Astrocyte (in vitro differentiated cells and primary cell): Measurements from ENCODE around the gene CENPU. TPM values are rescaled to one million over a fixed set of nuclear protein-coding genes. Genes with fewer than 3 reads are reported as not detected.
"Not testable (repeated sequence)": the region's sequence is repeated elsewhere in the genome, so short reads cannot be mapped to it uniquely, and the experiment has no call there.

Experiments
- DNase-seq: peaks from one replicate; pipeline ENCODE4 v3.0.0-alpha.2; 2010; ENCODE audit warnings: low read depth
- FAIRE-seq: peaks from 2 replicates; lab custom pipeline; 2011; peaks lifted over from hg19 to GRCh38; lab: Jason Lieb, UNC
- H2AFZ ChIP-seq: 2 replicates; pipeline ENCODE4 v1.6.0; 2012; ENCODE audit warnings: low read depth, low read length, inconsistent platforms
- H3K27ac ChIP-seq: 2 replicates; pipeline ENCODE4 v1.5.1; 2011; ENCODE audit warnings: low read depth, low read length, inconsistent platforms
- H3K27me3 ChIP-seq: 2 replicates; pipeline ENCODE4 v1.6.0; 2011; ENCODE audit warnings: low read length, inconsistent platforms; ENCODE audit not compliant: insufficient read depth
- H3K36me3 ChIP-seq: 2 replicates; pipeline ENCODE4 v1.5.1; 2011; ENCODE audit warnings: low read length, inconsistent platforms; ENCODE audit not compliant: insufficient read depth
- H3K4me1 ChIP-seq: 2 replicates; pipeline ENCODE4 v1.5.1; 2011; ENCODE audit warnings: low read length, inconsistent platforms; ENCODE audit not compliant: insufficient read depth
- H3K4me2 ChIP-seq: 2 replicates; pipeline ENCODE4 v1.6.0; 2012; ENCODE audit warnings: low read length, inconsistent platforms
- H3K4me3 ChIP-seq: 2 replicates; pipeline ENCODE4 v1.5.1; 2011; ENCODE audit warnings: low read depth, mild to moderate bottlenecking, low read length, inconsistent platforms; ENCODE audit not compliant: insufficient read depth
- H3K79me2 ChIP-seq: 2 replicates; pipeline ENCODE4 v1.6.0; 2012; ENCODE audit warnings: mild to moderate bottlenecking, low read length, inconsistent platforms; ENCODE audit not compliant: insufficient read depth
- H3K9ac ChIP-seq: 2 replicates; pipeline ENCODE4 v1.6.0; 2012; ENCODE audit warnings: mild to moderate bottlenecking, low read length, inconsistent platforms
- H3K9me3 ChIP-seq: 2 replicates; pipeline ENCODE4 v1.5.1; 2012; ENCODE audit warnings: low read depth, mild to moderate bottlenecking, low read length, inconsistent platforms; ENCODE audit not compliant: insufficient read depth
- H4K20me1 ChIP-seq: 2 replicates; pipeline ENCODE4 v1.6.0; 2012; ENCODE audit warnings: low read length, inconsistent platforms; ENCODE audit not compliant: insufficient read depth
- H3K27ac Mint-ChIP-seq: one replicate; pipeline ENCODE4 v1.8.0; 2021; ENCODE audit warnings: mild to moderate bottlenecking, mixed read lengths; ENCODE audit not compliant: unreplicated experiment
- H3K27me3 Mint-ChIP-seq: one replicate; pipeline ENCODE4 v1.8.0; 2021; ENCODE audit warnings: low read depth, mixed read lengths; ENCODE audit not compliant: unreplicated experiment
- H3K36me3 Mint-ChIP-seq: one replicate; pipeline ENCODE4 v1.8.0; 2021; ENCODE audit warnings: low read depth, mixed read lengths; ENCODE audit not compliant: unreplicated experiment
- H3K4me1 Mint-ChIP-seq: one replicate; pipeline ENCODE4 v1.8.0; 2021; ENCODE audit warnings: low read depth, mixed read lengths; ENCODE audit not compliant: unreplicated experiment
- H3K4me3 Mint-ChIP-seq: one replicate; pipeline ENCODE4 v1.8.0; 2021; ENCODE audit warnings: mild to moderate bottlenecking, moderate library complexity, mixed read lengths; ENCODE audit not compliant: unreplicated experiment
- H3K9me3 Mint-ChIP-seq: one replicate; pipeline ENCODE4 v1.8.0; 2021; ENCODE audit warnings: mild to moderate bottlenecking, mixed read lengths; ENCODE audit not compliant: unreplicated experiment
- CTCF ChIP-seq: IDR thresholded peaks from 2 replicates; pipeline ENCODE4 v1.5.1; 2011; ENCODE audit warnings: low read depth, mild to moderate bottlenecking, inconsistent platforms, low read length, moderate library complexity; ENCODE audit not compliant: insufficient read depth
- EZH2 ChIP-seq: IDR thresholded peaks from 2 replicates; pipeline ENCODE4 v1.6.1; 2012; ENCODE audit warnings: mild to moderate bottlenecking, low read length, inconsistent platforms; ENCODE audit not compliant: insufficient read depth
- total RNA-seq: library from RNA; stranded (reverse); gene quantifications from 2 replicates; pipeline ENCODE4 v1.2.1, GENCODE V29; 2021

Gene CENPU
- total RNA-seq, 1 donor from 2014 or later, result 6.0 TPM

- TF ChIP-seq EZH2 (no peak), CTCF (no peak)
- H3K36me3 ChIP-seq, result no peaks in the 10 kb centered on the region
- peaks cover 8% of the 10 kb centered on the region for H3K4me1 ChIP-seq
- H3K9ac ChIP-seq, result no peak overlapping the region
- Mint-ChIP-seq H3K4me3 (no peak overlapping the region), H3K4me1 (peaks cover 13% of the 10 kb centered on the region), H3K36me3 (no peaks in the 10 kb centered on the region), H3K27me3 (peaks cover 19% of the 10 kb centered on the region), H3K9me3 (peaks cover 7% of the 10 kb centered on the region), H3K27ac (no peak overlapping the region)
- no peak overlapping the region for H3K27ac ChIP-seq
- H2AFZ ChIP-seq, result no peak overlapping the region
- no peaks in the 10 kb centered on the region for H3K79me2 ChIP-seq
- no peak overlapping the region for H3K4me3 ChIP-seq
- DNase-seq (no peak), FAIRE-seq (no peak)
- H3K4me2 ChIP-seq, result no peak overlapping the region
- H3K9me3 ChIP-seq, result no peaks in the 10 kb centered on the region
- peaks cover 3% of the 10 kb centered on the region for H3K27me3 ChIP-seq
- no peaks in the 10 kb centered on the region for H4K20me1 ChIP-seq
These were observed 10.3 kb upstream of the CENPU start for GRCh38 chr4:184744236-184744635.

GRCh38 chr4:184743650-184744049 is 9.8 kb upstream of the CENPU start:
- Histone ChIP-seq H4K20me1 (no peaks in the 10 kb centered on the region), H3K9me3 (no peaks in the 10 kb centered on the region), H3K27ac (no peak overlapping the region), H3K27me3 (peaks cover 3% of the 10 kb centered on the region), H3K4me3 (no peak overlapping the region), H3K4me2 (no peak overlapping the region), H2AFZ (no peak overlapping the region), H3K4me1 (peaks cover 8% of the 10 kb centered on the region), H3K9ac (no peak overlapping the region), H3K79me2 (no peaks in the 10 kb centered on the region), H3K36me3 (no peaks in the 10 kb centered on the region)
- H3K4me3 Mint-ChIP-seq, result no peak overlapping the region
- FAIRE-seq, result no peak
- no peak for DNase-seq
- no peak overlapping the region for H3K27ac Mint-ChIP-seq
- H3K9me3 Mint-ChIP-seq, result peaks cover 7% of the 10 kb centered on the region
- H3K36me3 Mint-ChIP-seq, result no peaks in the 10 kb centered on the region
- H3K4me1 Mint-ChIP-seq, result peaks cover 13% of the 10 kb centered on the region
- TF ChIP-seq CTCF (no peak), EZH2 (no peak)
- H3K27me3 Mint-ChIP-seq, result peaks cover 13% of the 10 kb centered on the region

- H4K20me1 ChIP-seq, H3K9me3 Mint-ChIP-seq, H3K4me2 ChIP-seq, H3K36me3 Mint-ChIP-seq, H3K4me1 Mint-ChIP-seq, H3K4me3 Mint-ChIP-seq, H3K9me3 ChIP-seq, H3K4me1 ChIP-seq, H2AFZ ChIP-seq, H3K4me3 ChIP-seq, H3K27me3 Mint-ChIP-seq, DNase-seq, H3K27ac Mint-ChIP-seq, H3K36me3 ChIP-seq, H3K27ac ChIP-seq, H3K79me2 ChIP-seq, FAIRE-seq, H3K9ac ChIP-seq, H3K27me3 ChIP-seq: not testable (repeated sequence)
These were observed 7.8 kb upstream of the CENPU start for GRCh38 chr4:184741651-184742050.
